ENCODE measurements around the gene RDH8.

DNA sequence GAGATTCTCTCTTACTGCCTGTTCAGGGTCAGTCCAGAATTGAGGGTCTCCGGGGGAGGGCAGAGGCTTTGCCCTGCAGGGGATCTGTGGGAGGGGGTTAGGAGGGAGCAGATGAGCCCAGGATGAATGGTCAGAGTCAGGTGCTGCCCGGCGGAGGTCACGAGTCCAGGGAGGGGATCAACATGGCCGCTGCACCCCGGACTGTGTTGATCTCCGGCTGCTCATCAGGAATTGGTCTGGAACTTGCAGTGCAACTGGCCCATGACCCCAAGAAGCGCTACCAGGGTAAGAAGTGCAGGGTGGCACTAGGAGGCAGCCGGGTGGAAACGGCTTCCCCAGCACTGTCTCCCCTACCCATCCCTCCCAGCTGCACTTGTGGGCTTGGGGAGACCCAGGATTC is at the start of gene RDH8:
- TF ChIP-seq, protein P1, sequence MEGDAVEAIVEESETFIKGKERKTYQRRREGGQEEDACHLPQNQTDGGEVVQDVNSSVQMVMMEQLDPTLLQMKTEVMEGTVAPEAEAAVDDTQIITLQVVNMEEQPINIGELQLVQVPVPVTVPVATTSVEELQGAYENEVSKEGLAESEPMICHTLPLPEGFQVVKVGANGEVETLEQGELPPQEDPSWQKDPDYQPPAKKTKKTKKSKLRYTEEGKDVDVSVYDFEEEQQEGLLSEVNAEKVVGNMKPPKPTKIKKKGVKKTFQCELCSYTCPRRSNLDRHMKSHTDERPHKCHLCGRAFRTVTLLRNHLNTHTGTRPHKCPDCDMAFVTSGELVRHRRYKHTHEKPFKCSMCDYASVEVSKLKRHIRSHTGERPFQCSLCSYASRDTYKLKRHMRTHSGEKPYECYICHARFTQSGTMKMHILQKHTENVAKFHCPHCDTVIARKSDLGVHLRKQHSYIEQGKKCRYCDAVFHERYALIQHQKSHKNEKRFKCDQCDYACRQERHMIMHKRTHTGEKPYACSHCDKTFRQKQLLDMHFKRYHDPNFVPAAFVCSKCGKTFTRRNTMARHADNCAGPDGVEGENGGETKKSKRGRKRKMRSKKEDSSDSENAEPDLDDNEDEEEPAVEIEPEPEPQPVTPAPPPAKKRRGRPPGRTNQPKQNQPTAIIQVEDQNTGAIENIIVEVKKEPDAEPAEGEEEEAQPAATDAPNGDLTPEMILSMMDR (IDR thresholded peaks at IDR 0.05), result no peak
- TF ChIP-seq POLR2A (IDR thresholded peaks at IDR 0.05), result no peak
